ENCODE results near the gene TAS1R2. TPM values are rescaled to one million over a fixed set of nuclear protein-coding genes. Genes with fewer than 3 reads are reported as not detected.
"Not testable (repeated sequence)": the region's sequence is repeated elsewhere in the genome, so short reads cannot be mapped to it uniquely, and the experiment has no call there.

TAS1R2 gene
- total and polyA plus RNA-seq, 4 donors = not detected

- H3K4me3 ChIP-seq (ENCODE audit: low read length in 2 of 2) = no peak overlapping the region
- WGBS, 2 donors = 64 to 65% methylated on average over 8 of the region's 8 CpGs
Observed at GRCh38 chr1:18874600-18874999, 15.1 kb upstream of the TAS1R2 start.

GRCh38 chr1:18874036-18874435 lies 14.6 kb upstream of the TAS1R2 start:
- WGBS, 2 donors = 76 to 92% methylated on average over 6 of the region's 6 CpGs
- H3K4me1 ChIP-seq (ENCODE audit: control insufficient read depth in 1 of 2, insufficient read depth in 2 of 2, low read length in 2 of 2) = no peaks in the 10 kb centered on the region

More at GRCh38 chr1:18874600-18874999, 15.1 kb upstream of the TAS1R2 start:
- intact Hi-C loops (cut with DNase I) = loop anchor here in 1 of 2 donors (5.0 kb wide), 1 partner anchor 272 kb away; no protein-coding TSS in a partner anchor
- no peak for ATAC-seq (ENCODE audit: low FRiP score)
- no peaks in the 10 kb centered on the region for H3K9me3 ChIP-seq (ENCODE audit: control insufficient read depth, low read length)
- no peak overlapping the region for H3K27ac ChIP-seq (ENCODE audit: low read depth in 1 of 2, low read length in 2 of 2)
- no peaks in the 10 kb centered on the region for H3K36me3 ChIP-seq (ENCODE audit: control insufficient read depth in 1 of 2, insufficient read depth in 2 of 2, low read length in 1 of 2)
- no peak for DNase-seq
- H3K4me1 ChIP-seq (ENCODE audit: control insufficient read depth in 1 of 2, insufficient read depth in 2 of 2, low read length in 2 of 2) = no peaks in the 10 kb centered on the region
- no peaks in the 10 kb centered on the region for H3K27me3 ChIP-seq (ENCODE audit: control insufficient read depth in 1 of 2, insufficient read depth in 2 of 2, low read length in 1 of 2)

GRCh38 chr1:18872071-18872611 lies 12.7 kb upstream of the TAS1R2 start:
- H3K9me3 ChIP-seq (ENCODE audit: control insufficient read depth, low read length) = no peaks in the 10 kb centered on the region
- H3K36me3 ChIP-seq (ENCODE audit: control insufficient read depth in 1 of 2, insufficient read depth in 2 of 2, low read length in 1 of 2) = no peaks in the 10 kb centered on the region
- no peaks in the 10 kb centered on the region for H3K4me1 ChIP-seq (ENCODE audit: control insufficient read depth in 1 of 2, insufficient read depth in 2 of 2, low read length in 2 of 2)
- DNase-seq (no peak), ATAC-seq (ENCODE audit: low FRiP score) (no peak)
- intact Hi-C loops (cut with DNase I) = loop anchor here in 1 of 2 donors (5.0 kb wide), 1 partner anchor 270 kb away; no protein-coding TSS in a partner anchor
- H3K27me3 ChIP-seq (ENCODE audit: control insufficient read depth in 1 of 2, insufficient read depth in 2 of 2, low read length in 1 of 2) = no peaks in the 10 kb centered on the region
- H3K4me3 ChIP-seq (ENCODE audit: low read length in 2 of 2) = no peak overlapping the region
- 88% methylated on average over 8 of the region's 8 CpGs for WGBS, 2 donors
- H3K27ac ChIP-seq (ENCODE audit: low read depth in 1 of 2, low read length in 2 of 2) = no peak overlapping the region

More at GRCh38 chr1:18874036-18874435, 14.6 kb upstream of the TAS1R2 start:
- Histone ChIP-seq H3K9me3 (ENCODE audit: control insufficient read depth, low read length) (no peaks in the 10 kb centered on the region), H3K4me3 (ENCODE audit: low read length in 2 of 2) (no peak overlapping the region), H3K27ac (ENCODE audit: low read depth in 1 of 2, low read length in 2 of 2) (no peak overlapping the region), H3K36me3 (ENCODE audit: control insufficient read depth in 1 of 2, insufficient read depth in 2 of 2, low read length in 1 of 2) (no peaks in the 10 kb centered on the region), H3K27me3 (ENCODE audit: control insufficient read depth in 1 of 2, insufficient read depth in 2 of 2, low read length in 1 of 2) (no peaks in the 10 kb centered on the region)
- intact Hi-C loops (cut with DNase I) = loop anchor here in 1 of 2 donors (5.0 kb wide), 1 partner anchor 272 kb away; no protein-coding TSS in a partner anchor
- no peak for DNase-seq
- no peak for ATAC-seq (ENCODE audit: low FRiP score)

GRCh38 chr1:18871401-18872070 lies 12.1 kb upstream of the TAS1R2 start:
- DNase-seq = no peak
- H3K4me3 ChIP-seq (ENCODE audit: low read length in 2 of 2) = no peak overlapping the region
- no peaks in the 10 kb centered on the region for H3K27me3 ChIP-seq (ENCODE audit: control insufficient read depth in 1 of 2, insufficient read depth in 2 of 2, low read length in 1 of 2)
- intact Hi-C loops (cut with DNase I) = loop anchor here in 1 of 2 donors (5.0 kb wide), 1 partner anchor 269 kb away; no protein-coding TSS in a partner anchor
- no peaks in the 10 kb centered on the region for H3K9me3 ChIP-seq (ENCODE audit: control insufficient read depth, low read length)
- WGBS, 2 donors = 85 to 94% methylated on average over 7 of the region's 7 CpGs
- H3K4me1 ChIP-seq (ENCODE audit: control insufficient read depth in 1 of 2, insufficient read depth in 2 of 2, low read length in 2 of 2) = no peaks in the 10 kb centered on the region
- H3K36me3 ChIP-seq (ENCODE audit: control insufficient read depth in 1 of 2, insufficient read depth in 2 of 2, low read length in 1 of 2) = no peaks in the 10 kb centered on the region
- H3K27ac ChIP-seq (ENCODE audit: low read depth in 1 of 2, low read length in 2 of 2) = no peak overlapping the region
- ATAC-seq (ENCODE audit: low FRiP score) = no peak

GRCh38 chr1:18870957-18871356 lies 11.5 kb upstream of the TAS1R2 start:
- no peak for ATAC-seq (ENCODE audit: low FRiP score)
- no peak overlapping the region for H3K4me3 ChIP-seq (ENCODE audit: low read length in 2 of 2)
- WGBS, 2 donors = 94 to 95% methylated on average over 10 of the region's 10 CpGs

GRCh38 chr1:18870595-18870865 lies 11.1 kb upstream of the TAS1R2 start:
- intact Hi-C loops (cut with DNase I) = loop anchor here in 1 of 2 donors (5.0 kb wide), 1 partner anchor 268 kb away; no protein-coding TSS in a partner anchor
- H3K9me3 ChIP-seq (ENCODE audit: control insufficient read depth, low read length) = not testable (repeated sequence)
- WGBS, 2 donors = 63 to 67% methylated on average over 3 of the region's 3 CpGs

More at GRCh38 chr1:18870957-18871356, 11.5 kb upstream of the TAS1R2 start:
- Histone ChIP-seq H3K4me1 (ENCODE audit: control insufficient read depth in 1 of 2, insufficient read depth in 2 of 2, low read length in 2 of 2) (no peaks in the 10 kb centered on the region), H3K27ac (ENCODE audit: low read depth in 1 of 2, low read length in 2 of 2) (no peak overlapping the region), H3K36me3 (ENCODE audit: control insufficient read depth in 1 of 2, insufficient read depth in 2 of 2, low read length in 1 of 2) (no peaks in the 10 kb centered on the region), H3K9me3 (ENCODE audit: control insufficient read depth, low read length) (no peaks in the 10 kb centered on the region), H3K27me3 (ENCODE audit: control insufficient read depth in 1 of 2, insufficient read depth in 2 of 2, low read length in 1 of 2) (no peaks in the 10 kb centered on the region)
- DNase-seq = no peak
- intact Hi-C loops (cut with DNase I) = loop anchor here in 1 of 2 donors (5.0 kb wide), 1 partner anchor 269 kb away; no protein-coding TSS in a partner anchor

GRCh38 chr1:18869847-18870594 lies 10.6 kb upstream of the TAS1R2 start:
- H3K9me3 ChIP-seq (ENCODE audit: control insufficient read depth, low read length) = no peaks in the 10 kb centered on the region
- H3K4me1 ChIP-seq (ENCODE audit: control insufficient read depth in 1 of 2, insufficient read depth in 2 of 2, low read length in 2 of 2) = no peaks in the 10 kb centered on the region
- H3K27me3 ChIP-seq (ENCODE audit: control insufficient read depth in 1 of 2, insufficient read depth in 2 of 2, low read length in 1 of 2) = no peaks in the 10 kb centered on the region
- 73 to 75% methylated on average over 9 of the region's 9 CpGs for WGBS, 2 donors
- no peak overlapping the region for H3K4me3 ChIP-seq (ENCODE audit: low read length in 2 of 2)
- H3K36me3 ChIP-seq (ENCODE audit: control insufficient read depth in 1 of 2, insufficient read depth in 2 of 2, low read length in 1 of 2) = no peaks in the 10 kb centered on the region
- no peak overlapping the region for H3K27ac ChIP-seq (ENCODE audit: low read depth in 1 of 2, low read length in 2 of 2)
- no peak for ATAC-seq (ENCODE audit: low FRiP score)
- intact Hi-C loops (cut with DNase I) = loop anchor here in 1 of 2 donors (5.0 kb wide), 1 partner anchor 268 kb away; no protein-coding TSS in a partner anchor
- DNase-seq = no peak

More at GRCh38 chr1:18870595-18870865, 11.1 kb upstream of the TAS1R2 start:
- not testable (repeated sequence) for ATAC-seq (ENCODE audit: low FRiP score); DNase-seq; H3K4me1 ChIP-seq (ENCODE audit: control insufficient read depth in 1 of 2, insufficient read depth in 2 of 2, low read length in 2 of 2); H3K4me3 ChIP-seq (ENCODE audit: low read length in 2 of 2); H3K27ac ChIP-seq (ENCODE audit: low read depth in 1 of 2, low read length in 2 of 2); H3K36me3 ChIP-seq (ENCODE audit: control insufficient read depth in 1 of 2, insufficient read depth in 2 of 2, low read length in 1 of 2); H3K27me3 ChIP-seq (ENCODE audit: control insufficient read depth in 1 of 2, insufficient read depth in 2 of 2, low read length in 1 of 2)

- 78 to 79% methylated on average over 12 of the region's 12 CpGs for WGBS, 2 donors
- ATAC-seq (ENCODE audit: low FRiP score) (no peak), DNase-seq (no peak)
- H3K27me3 ChIP-seq (ENCODE audit: control insufficient read depth in 1 of 2, insufficient read depth in 2 of 2, low read length in 1 of 2) = no peaks in the 10 kb centered on the region
- intact Hi-C loops (cut with DNase I) = no loop called here
- H3K4me1 ChIP-seq (ENCODE audit: control insufficient read depth in 1 of 2, insufficient read depth in 2 of 2, low read length in 2 of 2) = no peaks in the 10 kb centered on the region
- H3K9me3 ChIP-seq (ENCODE audit: control insufficient read depth, low read length) = no peaks in the 10 kb centered on the region
- no peaks in the 10 kb centered on the region for H3K36me3 ChIP-seq (ENCODE audit: control insufficient read depth in 1 of 2, insufficient read depth in 2 of 2, low read length in 1 of 2)
- H3K27ac ChIP-seq (ENCODE audit: low read depth in 1 of 2, low read length in 2 of 2) = no peak overlapping the region
- H3K4me3 ChIP-seq (ENCODE audit: low read length in 2 of 2) = no peak overlapping the region
Observed at GRCh38 chr1:18868801-18869424, 9.5 kb upstream of the TAS1R2 start.
